A673 (cell line): ENCODE results near the gene PBX1.

Experiments
- CTCF ChIP-seq: fragments of 300-800, 200-600 bp; sonication (generic); conservative IDR thresholded peaks from 2 replicates; pipeline ENCODE4 v1.5.1; 2017; ENCODE audit warnings: low read depth, mild to moderate bottlenecking, antibody characterized with exemption, low read length, moderate library complexity, mixed read lengths
- EZH2 ChIP-seq: fragments of 200-600 bp; sonication (generic); IDR thresholded peaks from 2 replicates; pipeline ENCODE4 v1.6.1; 2017; ENCODE audit warnings: borderline replicate concordance, low read depth, mild to moderate bottlenecking, mixed read lengths, antibody characterized with exemption, low read length; ENCODE audit not compliant: poor library complexity, severe bottlenecking

DNA sequence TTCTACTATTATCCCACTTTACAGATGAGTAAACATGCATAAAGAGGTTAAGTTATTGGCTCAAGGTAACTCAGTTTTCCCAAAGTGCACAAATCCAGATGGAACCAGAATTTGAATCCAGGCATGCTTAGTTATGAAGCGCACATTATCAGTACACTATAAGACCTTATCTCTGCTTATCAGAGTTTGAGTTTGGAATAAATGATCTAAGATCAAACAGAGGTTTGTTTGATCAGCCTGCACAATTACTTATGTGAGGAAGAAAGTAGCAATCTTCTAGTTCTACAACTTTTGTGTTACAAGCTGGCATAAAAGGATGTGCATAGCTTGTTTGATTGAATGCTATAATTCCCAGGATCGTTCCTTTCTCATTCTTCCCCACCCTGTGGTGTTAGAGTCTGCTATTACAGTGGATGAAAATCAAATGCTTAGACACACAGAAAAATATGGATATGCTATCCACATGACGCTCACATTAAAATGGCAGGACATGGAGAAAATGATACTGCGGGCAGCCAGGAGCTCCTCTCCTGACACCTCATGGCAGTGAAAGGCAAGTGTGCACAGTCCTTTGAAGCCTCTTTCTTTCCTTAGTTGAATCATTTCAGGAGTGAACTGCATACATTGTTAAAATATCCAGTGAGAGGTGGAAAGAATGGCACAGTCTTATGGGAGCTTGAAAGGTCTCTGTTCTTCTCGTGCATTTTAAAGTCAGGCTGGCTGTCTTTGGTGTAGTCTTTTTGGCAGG lies 23.9 kb upstream of the PBX1 start:
- no peak; the same call in 1 of the 2 replicates for TF ChIP-seq CTCF
- TF ChIP-seq EZH2 = no peak
